HepG2 (cell line): Measurements from ENCODE around the gene SLC22A4. TPM values are rescaled to one million over a fixed set of nuclear protein-coding genes. Genes with fewer than 3 reads are reported as not detected.

Experiments used
- AHR ChIP-seq: IDR thresholded peaks from 2 replicates; pipeline ENCODE4 v1.6.1; 2018; ENCODE audit warnings: missing genetic modification reagents, missing compliant biosample characterization
- ELF4 ChIP-seq: sonication (generic); formaldehyde crosslinking; IDR thresholded peaks from 2 replicates; pipeline ENCODE4 v1.5.0; 2020; ENCODE audit warnings: missing genetic modification reagents, mild to moderate bottlenecking, moderate library complexity, borderline replicate concordance
- FLYWCH1 ChIP-seq: sonication (generic); formaldehyde crosslinking; IDR thresholded peaks from 2 replicates; pipeline ENCODE4 v1.8.1; 2023; ENCODE audit warnings: mild to moderate bottlenecking, missing genetic modification reagents
- FOXA3 ChIP-seq: IDR thresholded peaks from 2 replicates; pipeline ENCODE4 v1.6.1; 2016; ENCODE audit warnings: missing genetic modification reagents, missing compliant biosample characterization
- FOXK1 ChIP-seq: sonication (generic); formaldehyde crosslinking; IDR thresholded peaks from 2 replicates; pipeline ENCODE4 v1.4.0; 2020; ENCODE audit warnings: low read depth, missing genetic modification reagents, borderline replicate concordance
- GMEB1 ChIP-seq: sonication (generic); formaldehyde crosslinking; IDR thresholded peaks from 2 replicates; pipeline ENCODE4 v1.5.1; 2020; ENCODE audit warnings: missing genetic modification reagents, mild to moderate bottlenecking, borderline replicate concordance
- HMG20A ChIP-seq: IDR thresholded peaks from 2 replicates; pipeline ENCODE4 v1.6.1; 2016; ENCODE audit warnings: borderline replicate concordance
- KAT2B ChIP-seq: fragments of 150-350 bp; IDR thresholded peaks from 2 replicates; pipeline ENCODE4 v1.6.1; 2014; ENCODE audit warnings: low read depth, low read length, borderline replicate concordance
- KAT7 ChIP-seq: IDR thresholded peaks from 2 replicates; pipeline ENCODE4 v1.6.1; 2018; ENCODE audit warnings: borderline replicate concordance, missing compliant biosample characterization
- KLF6 ChIP-seq: IDR thresholded peaks from 2 replicates; pipeline ENCODE4 v1.8.0; 2016; ENCODE audit warnings: missing biosample characterization, missing genetic modification reagents
- MED1 ChIP-seq: sonication (generic); formaldehyde crosslinking; IDR thresholded peaks from 2 replicates; pipeline ENCODE4 v1.4.0; 2020; ENCODE audit warnings: missing genetic modification reagents
- NFIB ChIP-seq: sonication (generic); formaldehyde crosslinking; IDR thresholded peaks from 2 replicates; pipeline ENCODE4 v1.9.0; 2021; ENCODE audit warnings: missing genetic modification reagents, mild to moderate bottlenecking, borderline replicate concordance
- NR2F1 ChIP-seq, 2 experiments: fragments of 450-650 bp in 1 of 2; formaldehyde crosslinking in 1 of 2; IDR thresholded peaks; 2 replicates each; pipeline versions ENCODE4 v1.5.0 to v1.6.1; 2016 to 2020; ENCODE audit warnings: mild to moderate bottlenecking in 1 of 2, missing compliant biosample characterization in 1 of 2, missing genetic modification reagents in 1 of 2, moderate library complexity in 1 of 2
- PCBP2 ChIP-seq: fragments of 200-400 bp; formaldehyde crosslinking; optimal IDR thresholded peaks from 2 replicates; pipeline ENCODE3; 2018; ENCODE audit warnings: low read length, low read depth; ENCODE audit not compliant: poor library complexity, severe bottlenecking
- SETDB1 ChIP-seq: sonication (generic); formaldehyde crosslinking; IDR thresholded peaks from 2 replicates; pipeline ENCODE4 v1.5.1; 2020; ENCODE audit warnings: missing genetic modification reagents, mild to moderate bottlenecking, borderline replicate concordance
- STAT5B ChIP-seq: sonication (generic); formaldehyde crosslinking; IDR thresholded peaks from 2 replicates; pipeline ENCODE4 v1.4.0; 2020; ENCODE audit warnings: missing genetic modification reagents
- WIZ ChIP-seq: sonication (generic); formaldehyde crosslinking; IDR thresholded peaks from 2 replicates; pipeline ENCODE4 v1.5.1; 2020; ENCODE audit warnings: mild to moderate bottlenecking, missing genetic modification reagents
- ZKSCAN8 ChIP-seq: IDR thresholded peaks from 2 replicates; pipeline ENCODE4 v1.6.1; 2016; ENCODE audit warnings: borderline replicate concordance, missing genetic modification reagents, missing compliant biosample characterization
- ZMYM3 ChIP-seq: sonication (generic); formaldehyde crosslinking; IDR thresholded peaks from 2 replicates; pipeline ENCODE4 v1.5.1; 2020; ENCODE audit warnings: mild to moderate bottlenecking, missing genetic modification reagents
- ZNF3 ChIP-seq: IDR thresholded peaks from 2 replicates; pipeline ENCODE4 v1.7.0; 2017; ENCODE audit warnings: inconsistent platforms
- ZNF597 ChIP-seq: sonication (generic); formaldehyde crosslinking; IDR thresholded peaks from 2 replicates; pipeline ENCODE4 v1.5.0; 2020; ENCODE audit warnings: missing genetic modification reagents
- ZNF792 ChIP-seq: IDR thresholded peaks from 2 replicates; pipeline ENCODE4 v1.6.1; 2016
- ZXDC ChIP-seq: sonication (generic); formaldehyde crosslinking; IDR thresholded peaks from 2 replicates; pipeline ENCODE4 v1.5.0; 2020; ENCODE audit warnings: mild to moderate bottlenecking, missing genetic modification reagents
- polyA plus RNA-seq, 8 experiments: library from polyadenylated mRNA; depleted of rRNA in 3 of 8; stranded (reverse) in 7 of 8; unstranded in 1 of 8; fragments of >200 nt; fragmentation: Illumina TruSeq in 4 of 8; extraction: Trizol in 4 of 8; gene quantifications; 2 replicates each; pipeline versions ENCODE4 v1.2.1 to v1.2.3, GENCODE V29; 2011 to 2016; ENCODE audit warnings: low read depth in 4 of 8, missing spikeins in 1 of 8, mixed read lengths in 1 of 8; ENCODE audit not compliant: insufficient read depth in 1 of 8
- total RNA-seq, 5 experiments: library from RNA; depleted of rRNA; stranded (reverse); fragments of >200 nt; fragmentation: Illumina TruSeq; extraction: Trizol; gene quantifications; 2 replicates each; pipeline ENCODE4 v1.2.3, GENCODE V29; 2016; ENCODE audit warnings: low read depth in 1 of 5

SLC22A4 gene
- total and polyA plus RNA-seq, 2 of the 13 experiments (the other 11 are each of a cell fraction or from before 2014, with no cell fraction given): 0.33 to 0.62 TPM

- no peak for TF ChIP-seq ELF4 (CRISPR knock-in tag)
- TF ChIP-seq FOXK1 (CRISPR knock-in tag): 0 out of 2 replicates have a peak, but pooled peaks have one; percentile 11
- peak; percentile 37; the same call in 1 of the 2 replicates for TF ChIP-seq KAT7
- TF ChIP-seq HMG20A (CRISPR knock-in tag): no peak
- TF ChIP-seq AHR (CRISPR knock-in tag): 0 out of 2 replicates have a peak, but pooled peaks have one; percentile 40
- TF ChIP-seq ZKSCAN8 (CRISPR knock-in tag): 0 out of 2 replicates have a peak, but pooled peaks have one; percentile 21
- no peak for TF ChIP-seq NFIB (CRISPR knock-in tag)
- TF ChIP-seq WIZ (CRISPR knock-in tag): peak; percentile 1; the same call in 1 of the 2 replicates
- peak; percentile 77 for TF ChIP-seq GMEB1 (CRISPR knock-in tag)
- no peak for TF ChIP-seq ZNF597 (CRISPR knock-in tag)
- no peak for TF ChIP-seq SETDB1 (CRISPR knock-in tag)
- TF ChIP-seq KLF6: no peak
- peak; percentile 17; the same call in 1 of the 2 replicates for TF ChIP-seq MED1 (CRISPR knock-in tag)
- TF ChIP-seq PCBP2: no peak
- peak; percentile 13; the same call in 1 of the 2 replicates for TF ChIP-seq ZMYM3 (CRISPR knock-in tag)
- no peak; the same call in none of the 2 replicates for TF ChIP-seq ZNF792 (CRISPR knock-in tag)
- TF ChIP-seq FLYWCH1 (CRISPR knock-in tag): no peak
- TF ChIP-seq ZNF3 (CRISPR knock-in tag): no peak; the same call in 1 of the 2 replicates
- TF ChIP-seq ZXDC (CRISPR knock-in tag): no peak
- TF ChIP-seq NR2F1 (CRISPR knock-in tag; IDR thresholded peaks at IDR 0.05): no peak
- TF ChIP-seq FOXA3 (CRISPR knock-in tag): 0 out of 2 replicates have a peak, but pooled peaks have one; percentile 3
- no peak for TF ChIP-seq KAT2B
- no peak for TF ChIP-seq STAT5B (CRISPR knock-in tag)
Observed at GRCh38 chr5:132293066-132293991, 865 bp upstream of the SLC22A4 start (continued).
